GM12878 (cell line): Measurements from ENCODE around the gene CDC45. TPM values are rescaled to one million over a fixed set of nuclear protein-coding genes. Genes with fewer than 3 reads are reported as not detected.

Experiments
- ATAC-seq: fragments of 200-7000 bp; cut with Tn5 transposase; 3 replicates; pipeline ENCODE4 v1.9.1; 2020; ENCODE audit warnings: mild to moderate bottlenecking, moderate library complexity
- BruUV-seq: library from RNA; stranded (reverse); fragments of 400-500 nt; replicated peaks from 2 replicates; lab custom pipeline; 2021; lab: Mats Ljungman, UMichigan
- CTCF ChIA-PET: fragments of 300-600 bp; sonication (Branson Sonifier 250); formaldehyde crosslinking; extraction: SDS; loops from one replicate; lab custom pipeline; 2021; ENCODE audit warnings: inconsistent platforms; lab: Yijun Ruan, JAX
- POLR2A ChIA-PET: fragments of 350-600 bp; formaldehyde crosslinking; extraction: SDS; loops from one replicate; lab custom pipeline; 2021; ENCODE audit warnings: inconsistent platforms; lab: Charles Lee
- RAD21 ChIA-PET: fragments of 300-600 bp; sonication (Branson Sonifier 250); formaldehyde crosslinking; loops from one replicate; lab custom pipeline; 2023; ENCODE audit warnings: antibody characterized with exemption; ENCODE audit not compliant: unreplicated experiment; lab: Charles Lee
- SMC1A ChIA-PET: fragments of 300-600 bp; sonication (Branson Sonifier 250); formaldehyde crosslinking; loops from one replicate; lab custom pipeline; 2023; ENCODE audit not compliant: unreplicated experiment, uncharacterized antibody; lab: Charles Lee
- DNase-seq: peaks from one replicate; pipeline ENCODE4 v3.0.0-alpha.2; 2011; ENCODE audit warnings: low read depth, low spot score
- FAIRE-seq: peaks from 3 replicates; lab custom pipeline; 2011; peaks lifted over from hg19 to GRCh38; lab: Jason Lieb, UNC
- H2AFZ ChIP-seq: 2 replicates; pipeline ENCODE4 v1.6.0; 2011; ENCODE audit warnings: low read depth, low read length, control low read depth; ENCODE audit not compliant: control insufficient read depth
- H3K27ac ChIP-seq: 2 replicates; pipeline ENCODE4 v1.5.1; 2011; ENCODE audit warnings: control low read depth; ENCODE audit not compliant: control insufficient read depth, insufficient read depth
- H3K27me3 ChIP-seq, 2 experiments: replicated peaks in 1 of 2; 2 replicates each; pipeline versions ENCODE4 v1.6.0 to v1.6.1; 2011; ENCODE audit warnings: low read length in 1 of 2; ENCODE audit not compliant: control insufficient read depth in 2 of 2, insufficient read depth in 2 of 2
- H3K36me3 ChIP-seq, 2 experiments: 2 replicates each; pipeline ENCODE4 v1.5.1; 2011; ENCODE audit warnings: low read length in 1 of 2; ENCODE audit not compliant: control insufficient read depth in 2 of 2, insufficient read depth in 2 of 2
- H3K4me1 ChIP-seq: 2 replicates; pipeline ENCODE4 v1.6.1; 2011; ENCODE audit warnings: mild to moderate bottlenecking, low read length, moderate library complexity, mixed read lengths; ENCODE audit not compliant: control insufficient read depth, insufficient read depth
- H3K4me2 ChIP-seq: 2 replicates; pipeline ENCODE4 v1.6.0; 2011; ENCODE audit warnings: control low read depth; ENCODE audit not compliant: control insufficient read depth, insufficient read depth
- H3K4me3 ChIP-seq: fragments of 200-600 bp; sonication (generic); 2 replicates; pipeline ENCODE4 v1.5.1; 2016
- H3K79me2 ChIP-seq: 2 replicates; pipeline ENCODE4 v1.6.0; 2011; ENCODE audit warnings: low read length; ENCODE audit not compliant: control insufficient read depth, insufficient read depth
- H3K9ac ChIP-seq: 2 replicates; pipeline ENCODE4 v1.8.0; 2011; ENCODE audit warnings: low read length, control low read depth, mixed read lengths; ENCODE audit not compliant: control insufficient read depth, insufficient read depth
- H3K9me3 ChIP-seq: replicated peaks from 3 replicates; pipeline ENCODE4 v1.5.1; 2011; ENCODE audit warnings: mild to moderate bottlenecking, low read length; ENCODE audit not compliant: control insufficient read depth, insufficient read depth
- H4K20me1 ChIP-seq: 2 replicates; pipeline ENCODE4 v1.6.0; 2011; ENCODE audit not compliant: control insufficient read depth, insufficient read depth
- CEBPZ ChIP-seq: fragments of 150-350 bp; IDR thresholded peaks from 2 replicates; pipeline ENCODE4 v1.6.1; 2016; ENCODE audit warnings: low read depth, low read length
- FOXK2 ChIP-seq: fragments of 450-650 bp; IDR thresholded peaks from 2 replicates; pipeline ENCODE4 v1.6.1; 2017; ENCODE audit warnings: mild to moderate bottlenecking, moderate library complexity
- HDGF ChIP-seq: fragments of 450-650 bp; IDR thresholded peaks from 2 replicates; pipeline ENCODE4 v1.6.1; 2016; ENCODE audit warnings: antibody characterized with exemption
- KDM1A ChIP-seq: fragments of 200-600 bp; sonication (generic); IDR thresholded peaks from 2 replicates; pipeline ENCODE4 v1.6.1; 2016; ENCODE audit warnings: borderline replicate concordance
- KLF5 ChIP-seq: fragments of 450-650 bp; IDR thresholded peaks from 2 replicates; pipeline ENCODE4 v1.6.1; 2014; ENCODE audit warnings: mild to moderate bottlenecking; ENCODE audit not compliant: partially characterized antibody
- LARP7 ChIP-seq: fragments of 450-650 bp; IDR thresholded peaks from 2 replicates; pipeline ENCODE4 v1.6.1; 2017; ENCODE audit warnings: mild to moderate bottlenecking
- ZNF622 ChIP-seq: fragments of 450-650 bp; IDR thresholded peaks from 2 replicates; pipeline ENCODE4 v1.6.1; 2017; ENCODE audit warnings: mild to moderate bottlenecking, inconsistent platforms
- WGBS: methylation state at CpG from one replicate; pipeline ENCODE4 v1.1.6; 2016; ENCODE audit warnings: low lambda C conversion rate; ENCODE audit not compliant: insufficient replicate concordance, insufficient coverage; ENCODE audit errors: missing lambda C conversion rate; 5-methylcytosine and 5-hydroxymethylcytosine counted together
- in situ Hi-C: fragments of 300-500 bp; cut with MboI; formaldehyde crosslinking; loops from 9 replicates; pipeline ENCODE4 v1.14.3; 2018; ENCODE audit warnings: mixed read lengths
- intact Hi-C: fragments of 100-400 bp; cut with micrococcal nuclease; formaldehyde crosslinking; loops from one replicate; pipeline ENCODE4 v1.14.2; 2022; ENCODE audit not compliant: unreplicated experiment
- polyA plus RNA-seq, 11 experiments: library from polyadenylated mRNA; depleted of rRNA in 4 of 11; unstranded in 6 of 11; stranded (reverse) in 5 of 11; fragments of >200 nt; fragmentation: Nextera tagmentation in 4 of 11; fragmentation: Illumina TruSeq in 1 of 11; extraction: Ambion mirVana in 4 of 11; extraction: Trizol in 1 of 11; gene quantifications; 1 replicate in 1 of 11; 2 replicates in 10 of 11; pipeline versions ENCODE4 v1.2.1 to v1.2.3, GENCODE V29; 2011 to 2016; ENCODE audit warnings: inconsistent platforms in 2 of 11, missing spikeins in 2 of 11, low read depth in 1 of 11
- total RNA-seq, 4 experiments: library from RNA; depleted of rRNA in 3 of 4; stranded (reverse); fragments of >200 nt in 3 of 4; fragmentation: Illumina TruSeq in 1 of 4; extraction: Trizol in 1 of 4; gene quantifications; 2 replicates each; pipeline versions ENCODE4 v1.2.1 to v1.2.3, GENCODE V29; 2013 to 2021

The CDC45 gene
- total and polyA plus RNA-seq, 10 of the 15 experiments (the other 5 are each of a cell fraction or from before 2014, with no cell fraction given): 40.8 to 88.5 (median 54.2) TPM

GRCh38 chr22:19450363-19451175 is 29.2 kb upstream of the CDC45 start:
- in situ Hi-C loops (no loop called here), intact Hi-C loops (no loop called here)
- 89% methylated on average over 8 of the region's 8 CpGs for WGBS
- Histone ChIP-seq H3K27ac (no peak overlapping the region), H3K4me2 (no peak overlapping the region), H3K4me1 (peaks cover 17% of the 10 kb centered on the region), H3K27me3 (no peaks in the 10 kb centered on the region), H3K4me3 (no peak overlapping the region), H3K9me3 (no peaks in the 10 kb centered on the region), H4K20me1 (no peaks in the 10 kb centered on the region), H3K79me2 (peaks cover 22% of the 10 kb centered on the region), H3K9ac (no peak overlapping the region), H3K36me3 (peaks cover 22 to 29% of the 10 kb centered on the region in 2 experiments; a peak in 3 of 4 replicates), H2AFZ (no peak overlapping the region)
- ChIA-PET SMC1A (interaction anchor here (1.0 to 1.6 kb wide), 3 partner anchors 20 to 29 kb away, joined by 3 to 5 read pairs (median 4); partner anchors contain the start of gene CDC45), CTCF (interaction anchor here (0.6 to 2.4 kb wide), 3 partner anchors 22 to 271 kb away, joined by 3 to 7 read pairs (median 3); partner anchors contain the start of gene SLC25A1), RAD21 (interaction anchor here (0.9 to 1.3 kb wide), 2 partner anchors 27 to 152 kb away, joined by 3 read pairs; no protein-coding TSS in a partner anchor), POLR2A (interaction anchor here (0.6 to 1.2 kb wide), 4 partner anchors 14 to 329 kb away, joined by 3 to 7 read pairs (median 4); partner anchors contain the start of gene CDC45)
- DNase-seq (no peak), ATAC-seq (no peak), FAIRE-seq (no peak)
- no TSS peak for BruUV-seq
- TF ChIP-seq KDM1A (no peak), ZNF622 (no peak), FOXK2 (no peak), HDGF (no peak), KLF5 (no peak), CEBPZ (no peak), LARP7 (no peak)
